ENCODE measurements around the gene SLC6A1. TPM values are rescaled to one million over a fixed set of nuclear protein-coding genes. Genes with fewer than 3 reads are reported as not detected.

Gene SLC6A1
- total RNA-seq, 2 experiments from 2014 or later, result not detected

DNA sequence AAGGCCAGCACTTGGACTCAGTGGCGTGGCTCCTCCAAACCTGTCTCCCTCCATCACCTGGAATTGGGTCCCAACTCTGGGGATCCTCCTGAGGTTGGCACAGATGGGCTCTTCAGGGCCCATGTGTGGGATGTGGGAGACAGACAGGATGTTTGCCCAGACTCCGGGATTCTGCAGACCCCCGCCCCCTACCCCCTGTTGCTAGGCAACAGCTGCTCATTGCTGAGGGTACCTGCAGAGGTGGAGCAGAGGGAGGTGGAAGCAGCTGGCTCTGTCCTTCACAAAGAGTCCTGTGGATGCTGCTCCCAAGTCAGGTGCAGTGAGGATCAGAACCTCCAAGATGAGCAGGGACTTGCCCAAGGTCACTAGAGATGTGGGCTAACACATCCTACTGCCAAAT is 40.0 kb upstream of the SLC6A1 start:
- DNase-seq (ENCODE audit: low spot score), result no peak
- POLR2A ChIA-PET, result no interaction called here
- Histone ChIP-seq H3K4me3 (ENCODE audit: low read depth, low read length, poor library complexity, severe bottlenecking) (no peak overlapping the region), H2AFZ (ENCODE audit: low read length) (no peak overlapping the region), H3K4me1 (ENCODE audit: insufficient read depth, low read length, poor library complexity, severe bottlenecking) (no peaks in the 10 kb centered on the region), H4K20me1 (ENCODE audit: insufficient read depth, low read length) (no peaks in the 10 kb centered on the region), H3K4me2 (ENCODE audit: low read length) (no peak overlapping the region), H3K9me3 (ENCODE audit: low read length) (no peaks in the 10 kb centered on the region), H3K79me2 (ENCODE audit: insufficient read depth, low read depth, low read length) (no peaks in the 10 kb centered on the region), H3K27ac (ENCODE audit: low read depth, low read length, poor library complexity, severe bottlenecking) (no peak overlapping the region), H3K9me2 (ENCODE audit: insufficient read depth, low read length) (no peaks in the 10 kb centered on the region), H3K36me3 (ENCODE audit: insufficient read depth, low read length) (no peaks in the 10 kb centered on the region)
- no TSS peak for BruUV-seq (replicated peaks)
- TF ChIP-seq, protein P1, sequence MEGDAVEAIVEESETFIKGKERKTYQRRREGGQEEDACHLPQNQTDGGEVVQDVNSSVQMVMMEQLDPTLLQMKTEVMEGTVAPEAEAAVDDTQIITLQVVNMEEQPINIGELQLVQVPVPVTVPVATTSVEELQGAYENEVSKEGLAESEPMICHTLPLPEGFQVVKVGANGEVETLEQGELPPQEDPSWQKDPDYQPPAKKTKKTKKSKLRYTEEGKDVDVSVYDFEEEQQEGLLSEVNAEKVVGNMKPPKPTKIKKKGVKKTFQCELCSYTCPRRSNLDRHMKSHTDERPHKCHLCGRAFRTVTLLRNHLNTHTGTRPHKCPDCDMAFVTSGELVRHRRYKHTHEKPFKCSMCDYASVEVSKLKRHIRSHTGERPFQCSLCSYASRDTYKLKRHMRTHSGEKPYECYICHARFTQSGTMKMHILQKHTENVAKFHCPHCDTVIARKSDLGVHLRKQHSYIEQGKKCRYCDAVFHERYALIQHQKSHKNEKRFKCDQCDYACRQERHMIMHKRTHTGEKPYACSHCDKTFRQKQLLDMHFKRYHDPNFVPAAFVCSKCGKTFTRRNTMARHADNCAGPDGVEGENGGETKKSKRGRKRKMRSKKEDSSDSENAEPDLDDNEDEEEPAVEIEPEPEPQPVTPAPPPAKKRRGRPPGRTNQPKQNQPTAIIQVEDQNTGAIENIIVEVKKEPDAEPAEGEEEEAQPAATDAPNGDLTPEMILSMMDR (conservative IDR thresholded peaks at IDR 0.05; ENCODE audit: low read length), result no peak
- no peak for TF ChIP-seq EZH2phosphoT487 (IDR thresholded peaks at IDR 0.05; ENCODE audit: borderline replicate concordance, low read depth, low read length)
- intact Hi-C loops (cut with micrococcal nuclease; ENCODE audit: unreplicated experiment), result no loop called here
- CTCF ChIA-PET (ENCODE audit: unreplicated experiment), result no interaction called here

DNA sequence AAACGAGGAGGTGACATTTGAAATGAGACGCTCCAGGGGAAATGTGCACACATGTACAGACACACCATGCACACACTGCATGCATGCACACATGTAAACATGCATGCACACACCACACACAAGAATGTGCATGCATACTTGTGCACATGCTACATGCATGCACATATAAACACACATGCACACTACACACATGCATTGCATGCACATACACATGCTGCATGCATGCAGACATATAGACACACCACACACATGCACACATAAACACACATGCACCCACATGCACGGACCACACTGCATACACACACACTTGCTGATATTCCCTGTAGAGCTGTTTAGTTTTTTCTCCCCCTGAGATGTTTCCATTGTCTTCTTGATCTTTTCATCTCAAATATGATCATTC is 37.8 kb upstream of the SLC6A1 start:
- Histone ChIP-seq H3K9me2 (ENCODE audit: insufficient read depth, low read length) (no peaks in the 10 kb centered on the region), H3K79me2 (ENCODE audit: insufficient read depth, low read depth, low read length) (no peaks in the 10 kb centered on the region), H3K4me2 (ENCODE audit: low read length) (no peak overlapping the region), H4K20me1 (ENCODE audit: insufficient read depth, low read length) (no peaks in the 10 kb centered on the region), H3K9me3 (ENCODE audit: low read length) (no peaks in the 10 kb centered on the region), H3K36me3 (ENCODE audit: insufficient read depth, low read length) (no peaks in the 10 kb centered on the region), H3K27ac (ENCODE audit: low read depth, low read length, poor library complexity, severe bottlenecking) (no peak overlapping the region), H3K4me1 (ENCODE audit: insufficient read depth, low read length, poor library complexity, severe bottlenecking) (no peaks in the 10 kb centered on the region), H2AFZ (ENCODE audit: low read length) (no peak overlapping the region), H3K4me3 (ENCODE audit: low read depth, low read length, poor library complexity, severe bottlenecking) (no peak overlapping the region)
- BruUV-seq (replicated peaks), result no TSS peak
- ChIA-PET POLR2A (no interaction called here), CTCF (ENCODE audit: unreplicated experiment) (no interaction called here)
- no peak for TF ChIP-seq EZH2phosphoT487 (IDR thresholded peaks at IDR 0.05; ENCODE audit: borderline replicate concordance, low read depth, low read length)
- TF ChIP-seq, protein P1 (conservative IDR thresholded peaks at IDR 0.05; ENCODE audit: low read length), result no peak
- intact Hi-C loops (cut with micrococcal nuclease; ENCODE audit: unreplicated experiment), result no loop called here
- DNase-seq (ENCODE audit: low spot score), result no peak

DNA sequence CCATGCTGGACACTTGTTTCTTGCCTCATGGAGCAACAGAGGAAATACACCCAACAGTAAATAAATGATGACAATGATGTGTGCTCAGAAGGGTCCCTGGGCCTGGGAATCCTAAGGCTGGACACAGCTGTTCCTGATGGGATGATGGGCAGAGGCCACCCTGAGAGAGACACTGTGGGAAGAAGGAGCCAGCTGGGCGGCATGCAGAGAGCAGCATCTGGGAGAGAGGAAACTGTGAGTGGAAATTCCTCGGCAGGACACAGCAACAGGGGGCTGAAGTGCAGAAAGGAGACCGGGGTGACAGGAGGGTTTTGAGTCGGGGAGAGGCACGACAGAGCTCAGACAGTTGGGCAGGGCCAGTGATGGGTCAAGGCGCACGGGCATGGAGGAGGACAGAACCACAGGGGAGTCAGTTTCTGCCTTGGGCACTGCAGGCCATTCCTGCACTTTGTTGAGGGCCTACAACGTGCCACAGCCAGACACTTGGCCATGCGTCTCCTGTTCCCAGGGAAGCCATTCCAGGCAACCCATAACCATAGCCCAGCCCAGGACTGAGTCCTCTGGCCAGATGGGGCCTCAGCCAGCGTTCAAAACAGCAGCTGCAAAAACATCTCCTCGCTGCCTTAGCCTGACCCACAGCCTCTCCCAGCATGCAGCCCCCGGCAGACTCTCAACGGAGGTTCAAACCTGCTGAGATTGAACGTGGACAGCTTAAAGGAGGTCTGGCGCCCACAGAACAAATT is 36.7 kb upstream of the SLC6A1 start:
- H4K20me1 ChIP-seq (ENCODE audit: insufficient read depth, low read length), result no peaks in the 10 kb centered on the region
- no peak overlapping the region for H3K4me2 ChIP-seq (ENCODE audit: low read length)
- TF ChIP-seq, protein P1 (conservative IDR thresholded peaks at IDR 0.05; ENCODE audit: low read length), result no peak
- no peak for TF ChIP-seq EZH2phosphoT487 (IDR thresholded peaks at IDR 0.05; ENCODE audit: borderline replicate concordance, low read depth, low read length)
- no TSS peak for BruUV-seq (replicated peaks)
- H3K4me3 ChIP-seq (ENCODE audit: low read depth, low read length, poor library complexity, severe bottlenecking), result no peak overlapping the region
- H3K79me2 ChIP-seq (ENCODE audit: insufficient read depth, low read depth, low read length), result no peaks in the 10 kb centered on the region
- intact Hi-C loops (cut with micrococcal nuclease; ENCODE audit: unreplicated experiment), result no loop called here
- H2AFZ ChIP-seq (ENCODE audit: low read length), result no peak overlapping the region
- ChIA-PET CTCF (ENCODE audit: unreplicated experiment) (no interaction called here), POLR2A (no interaction called here)
- H3K9me3 ChIP-seq (ENCODE audit: low read length), result no peaks in the 10 kb centered on the region
- no peaks in the 10 kb centered on the region for H3K36me3 ChIP-seq (ENCODE audit: insufficient read depth, low read length)
- no peak overlapping the region for H3K27ac ChIP-seq (ENCODE audit: low read depth, low read length, poor library complexity, severe bottlenecking)
- H3K9me2 ChIP-seq (ENCODE audit: insufficient read depth, low read length), result no peaks in the 10 kb centered on the region
- no peak for DNase-seq (ENCODE audit: low spot score)
- no peaks in the 10 kb centered on the region for H3K4me1 ChIP-seq (ENCODE audit: insufficient read depth, low read length, poor library complexity, severe bottlenecking)
